ENCODE data around the gene CHCHD3. TPM values are rescaled to one million over a fixed set of nuclear protein-coding genes. Genes with fewer than 3 reads are reported as not detected.

CHCHD3 gene
- polyA plus RNA-seq, 1 donor (not counting 4 experiments of a cell fraction or from before 2014, with no cell fraction given): 59.2 TPM

GRCh38 chr7:133054162-133054840 is 27.6 kb downstream of the CHCHD3 start:
- DNase-seq (ENCODE audit: low read depth, low spot score): no peak
- Histone ChIP-seq H3K4me1 (ENCODE audit: control insufficient read depth, extremely low read depth, insufficient read depth, low read length) (peaks cover 28% of the 10 kb centered on the region), H3K9me1 (ENCODE audit: control insufficient read depth, extremely low read depth, insufficient read depth, low read length) (no peaks in the 10 kb centered on the region), H4K20me1 (ENCODE audit: control insufficient read depth, extremely low read depth, insufficient read depth, low read length) (no peaks in the 10 kb centered on the region), H3K9me3 (ENCODE audit: control insufficient read depth, low read depth, low read length) (no peaks in the 10 kb centered on the region), H3K36me3 (ENCODE audit: control insufficient read depth in 2 of 2, extremely low read depth in 1 of 2, insufficient read depth in 2 of 2, low read length in 2 of 2) (no peaks in the 10 kb centered on the region), H3K79me2 (ENCODE audit: control insufficient read depth, insufficient read depth, low read length) (peaks cover 63% of the 10 kb centered on the region), H3K4me3 (ENCODE audit: control insufficient read depth in 2 of 3, extremely low read depth in 1 of 3, insufficient read depth in 2 of 3, low read depth in 1 of 3, low read length in 3 of 3) (no peak overlapping the region), H3K27me3 (ENCODE audit: control insufficient read depth, extremely low read depth, insufficient read depth, low read length) (no peaks in the 10 kb centered on the region), H2AFZ (ENCODE audit: control insufficient read depth, low read length) (no peak overlapping the region), H3K9ac (ENCODE audit: control insufficient read depth, extremely low read depth, insufficient read depth, low read length) (no peak overlapping the region), H3K27ac (ENCODE audit: control insufficient read depth, insufficient read depth, low read length) (peak overlapping the region; percentile 76), H3K4me2 (ENCODE audit: control insufficient read depth, extremely low read depth, insufficient read depth, low read depth, low read length) (peak overlapping the region; percentile 57)
- TF ChIP-seq EZH2 (IDR thresholded peaks at IDR 0.05; ENCODE audit: low read length) (no peak), CTCF (optimal IDR thresholded peaks at IDR 0.05 in 1 of 3, IDR thresholded peaks at IDR 0.05 in 1 of 3, conservative IDR thresholded peaks at IDR 0.05 in 1 of 3; ENCODE audit: extremely low read depth in 1 of 3, insufficient read depth in 2 of 3, low read length in 3 of 3) (no peak)
- peak; percentile 23 for FAIRE-seq
- dilution Hi-C loops (cut with MboI; ENCODE audit: extremely low pct_ligation_motif_present, low sequenced_read_pairs): no loop called here

- peaks cover 63% of the 10 kb centered on the region for H3K79me2 ChIP-seq (ENCODE audit: control insufficient read depth, insufficient read depth, low read length)
Observed at GRCh38 chr7:133053321-133053891, 28.5 kb downstream of the CHCHD3 start.

More at GRCh38 chr7:133053321-133053891, 28.5 kb downstream of the CHCHD3 start:
- TF ChIP-seq EZH2 (IDR thresholded peaks at IDR 0.05; ENCODE audit: low read length) (no peak), CTCF (optimal IDR thresholded peaks at IDR 0.05 in 1 of 3, IDR thresholded peaks at IDR 0.05 in 1 of 3, conservative IDR thresholded peaks at IDR 0.05 in 1 of 3; ENCODE audit: extremely low read depth in 1 of 3, insufficient read depth in 2 of 3, low read length in 3 of 3) (no peak)
- Histone ChIP-seq H3K4me1 (ENCODE audit: control insufficient read depth, extremely low read depth, insufficient read depth, low read length) (peaks cover 28% of the 10 kb centered on the region), H3K9me1 (ENCODE audit: control insufficient read depth, extremely low read depth, insufficient read depth, low read length) (no peaks in the 10 kb centered on the region), H3K27me3 (ENCODE audit: control insufficient read depth, extremely low read depth, insufficient read depth, low read length) (no peaks in the 10 kb centered on the region), H2AFZ (ENCODE audit: control insufficient read depth, low read length) (no peak overlapping the region), H3K9ac (ENCODE audit: control insufficient read depth, extremely low read depth, insufficient read depth, low read length) (peak overlapping the region; percentile 37), H3K4me2 (ENCODE audit: control insufficient read depth, extremely low read depth, insufficient read depth, low read depth, low read length) (peak overlapping the region; percentile 57), H3K27ac (ENCODE audit: control insufficient read depth, insufficient read depth, low read length) (peak overlapping the region; percentile 76), H3K4me3 (ENCODE audit: control insufficient read depth in 2 of 3, extremely low read depth in 1 of 3, insufficient read depth in 2 of 3, low read depth in 1 of 3, low read length in 3 of 3) (no peak overlapping the region), H3K36me3 (ENCODE audit: control insufficient read depth in 2 of 2, extremely low read depth in 1 of 2, insufficient read depth in 2 of 2, low read length in 2 of 2) (no peaks in the 10 kb centered on the region), H3K9me3 (ENCODE audit: control insufficient read depth, low read depth, low read length) (no peaks in the 10 kb centered on the region), H4K20me1 (ENCODE audit: control insufficient read depth, extremely low read depth, insufficient read depth, low read length) (no peaks in the 10 kb centered on the region)
- dilution Hi-C loops (cut with MboI; ENCODE audit: extremely low pct_ligation_motif_present, low sequenced_read_pairs): no loop called here
- peak; percentile 54 for DNase-seq (ENCODE audit: low read depth, low spot score)
- FAIRE-seq: peak; percentile 82
